K562 (cell line): Measurements from ENCODE around the gene GSTA5.

Experiments used
- EP300 ChIP-seq: IDR thresholded peaks from 2 replicates; pipeline ENCODE4 v1.6.1; 2012; ENCODE audit warnings: low read length, improper control_type of control experiment
- SIN3A ChIP-seq, 2 experiments: fragments of 150-350 bp in 1 of 2; IDR thresholded peaks; 2 replicates each; pipeline ENCODE4 v1.6.1; 2011 to 2016; ENCODE audit warnings: borderline replicate concordance in 2 of 2, low read depth in 2 of 2, low read length in 2 of 2, mild to moderate bottlenecking in 2 of 2, moderate library complexity in 2 of 2; ENCODE audit not compliant: control insufficient read depth in 1 of 2
- TARDBP ChIP-seq: fragments of 450-650 bp; IDR thresholded peaks from 2 replicates; pipeline ENCODE4 v1.6.1; 2016
- ZNF197 ChIP-seq: fragments of 200-800 bp; sonication (Bioruptor generic); IDR thresholded peaks from 2 replicates; pipeline ENCODE4 v1.6.1; 2016; ENCODE audit warnings: low read depth, missing genetic modification characterization, missing compliant biosample characterization

DNA sequence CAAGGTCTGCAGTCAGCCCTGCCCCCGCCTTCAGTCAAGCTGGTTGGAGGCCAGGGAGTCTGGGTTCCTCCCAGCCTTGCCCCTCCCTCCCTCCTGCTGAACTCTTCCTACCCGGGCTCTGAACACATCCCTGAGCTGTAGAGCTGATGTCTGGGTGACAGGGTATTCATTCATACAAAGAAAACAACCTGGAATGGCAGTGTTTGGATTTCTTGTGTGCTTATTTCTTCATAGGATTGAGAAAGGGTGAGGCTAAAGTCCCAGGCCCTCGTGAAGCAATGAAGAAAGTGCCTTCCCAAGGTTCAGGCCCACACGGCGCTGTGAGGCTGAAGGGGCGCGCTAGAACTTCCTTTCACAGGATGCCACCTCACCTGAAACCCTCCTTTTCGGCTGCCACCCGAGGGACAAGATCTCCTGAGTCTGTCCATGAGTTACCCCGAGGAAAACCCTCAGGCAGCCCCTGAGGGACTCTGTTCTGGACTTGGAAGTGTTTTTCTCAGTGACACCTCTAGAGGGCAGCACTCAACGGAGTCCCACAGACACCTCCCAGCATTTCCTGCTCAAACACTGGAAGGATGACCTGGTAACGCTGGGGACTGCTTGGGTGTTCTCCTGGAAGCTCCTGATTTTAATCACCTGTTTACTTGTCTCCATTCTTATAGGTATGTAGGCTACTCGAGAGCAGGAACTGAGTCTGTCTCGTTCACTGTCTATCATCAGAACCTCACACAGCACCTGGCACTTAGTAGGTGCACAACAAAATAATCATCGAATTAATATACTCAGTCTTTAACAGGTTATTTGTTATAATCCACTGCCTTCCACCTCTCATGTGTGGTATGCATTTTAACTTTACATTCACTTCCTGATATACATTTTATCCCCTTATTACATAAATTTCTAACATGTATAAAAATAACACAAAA, 25.2 kb downstream of the GSTA5 start:
- TF ChIP-seq ZNF197 (no peak), TARDBP (no peak), SIN3A (IDR thresholded peaks at IDR 0.05; ENCODE audit: borderline replicate concordance in 2 of 2, control insufficient read depth in 1 of 2, low read depth in 2 of 2, low read length in 2 of 2) (no peak), EP300 (no peak)
